GM12878 (cell line): Measurements from ENCODE around the gene TOR1A. TPM values are rescaled to one million over a fixed set of nuclear protein-coding genes. Genes with fewer than 3 reads are reported as not detected.

Source experiments
- ATAC-seq: fragments of 200-7000 bp; cut with Tn5 transposase; 3 replicates; pipeline ENCODE4 v1.9.1; 2020; ENCODE audit warnings: mild to moderate bottlenecking, moderate library complexity
- BruUV-seq: library from RNA; stranded (reverse); fragments of 400-500 nt; replicated peaks from 2 replicates; lab custom pipeline; 2021; lab: Mats Ljungman, UMichigan
- CTCF ChIA-PET: fragments of 300-600 bp; sonication (Branson Sonifier 250); formaldehyde crosslinking; extraction: SDS; loops from one replicate; lab custom pipeline; 2021; ENCODE audit warnings: inconsistent platforms; lab: Yijun Ruan, JAX
- POLR2A ChIA-PET: fragments of 350-600 bp; formaldehyde crosslinking; extraction: SDS; loops from one replicate; lab custom pipeline; 2021; ENCODE audit warnings: inconsistent platforms; lab: Charles Lee
- RAD21 ChIA-PET: fragments of 300-600 bp; sonication (Branson Sonifier 250); formaldehyde crosslinking; loops from one replicate; lab custom pipeline; 2023; ENCODE audit warnings: antibody characterized with exemption; ENCODE audit not compliant: unreplicated experiment; lab: Charles Lee
- SMC1A ChIA-PET: fragments of 300-600 bp; sonication (Branson Sonifier 250); formaldehyde crosslinking; loops from one replicate; lab custom pipeline; 2023; ENCODE audit not compliant: unreplicated experiment, uncharacterized antibody; lab: Charles Lee
- DNase-seq: peaks from one replicate; pipeline ENCODE4 v3.0.0-alpha.2; 2011; ENCODE audit warnings: low read depth, low spot score
- FAIRE-seq: peaks from 3 replicates; lab custom pipeline; 2011; peaks lifted over from hg19 to GRCh38; lab: Jason Lieb, UNC
- H2AFZ ChIP-seq: 2 replicates; pipeline ENCODE4 v1.6.0; 2011; ENCODE audit warnings: low read depth, low read length, control low read depth; ENCODE audit not compliant: control insufficient read depth
- H3K27ac ChIP-seq: 2 replicates; pipeline ENCODE4 v1.5.1; 2011; ENCODE audit warnings: control low read depth; ENCODE audit not compliant: control insufficient read depth, insufficient read depth
- H3K27me3 ChIP-seq, 2 experiments: replicated peaks in 1 of 2; 2 replicates each; pipeline versions ENCODE4 v1.6.0 to v1.6.1; 2011; ENCODE audit warnings: low read length in 1 of 2; ENCODE audit not compliant: control insufficient read depth in 2 of 2, insufficient read depth in 2 of 2
- H3K36me3 ChIP-seq, 2 experiments: 2 replicates each; pipeline ENCODE4 v1.5.1; 2011; ENCODE audit warnings: low read length in 1 of 2; ENCODE audit not compliant: control insufficient read depth in 2 of 2, insufficient read depth in 2 of 2
- H3K4me1 ChIP-seq: 2 replicates; pipeline ENCODE4 v1.6.1; 2011; ENCODE audit warnings: mild to moderate bottlenecking, low read length, moderate library complexity, mixed read lengths; ENCODE audit not compliant: control insufficient read depth, insufficient read depth
- H3K4me2 ChIP-seq: 2 replicates; pipeline ENCODE4 v1.6.0; 2011; ENCODE audit warnings: control low read depth; ENCODE audit not compliant: control insufficient read depth, insufficient read depth
- H3K4me3 ChIP-seq: fragments of 200-600 bp; sonication (generic); 2 replicates; pipeline ENCODE4 v1.5.1; 2016
- H3K79me2 ChIP-seq: 2 replicates; pipeline ENCODE4 v1.6.0; 2011; ENCODE audit warnings: low read length; ENCODE audit not compliant: control insufficient read depth, insufficient read depth
- H3K9ac ChIP-seq: 2 replicates; pipeline ENCODE4 v1.8.0; 2011; ENCODE audit warnings: low read length, control low read depth, mixed read lengths; ENCODE audit not compliant: control insufficient read depth, insufficient read depth
- H3K9me3 ChIP-seq: replicated peaks from 3 replicates; pipeline ENCODE4 v1.5.1; 2011; ENCODE audit warnings: mild to moderate bottlenecking, low read length; ENCODE audit not compliant: control insufficient read depth, insufficient read depth
- H4K20me1 ChIP-seq: 2 replicates; pipeline ENCODE4 v1.6.0; 2011; ENCODE audit not compliant: control insufficient read depth, insufficient read depth
- IRF4 ChIP-seq: IDR thresholded peaks from 2 replicates; pipeline ENCODE4 v1.6.1; 2011; ENCODE audit warnings: low read depth, low read length
- MYC ChIP-seq: IDR thresholded peaks from 2 replicates; pipeline ENCODE4 v1.6.1; 2011; ENCODE audit warnings: mild to moderate bottlenecking, low read length, moderate library complexity, inconsistent platforms; ENCODE audit not compliant: insufficient read depth, insufficient replicate concordance, insufficient read length, severe bottlenecking
- ZNF207 ChIP-seq: fragments of 450-650 bp; IDR thresholded peaks from 2 replicates; pipeline ENCODE4 v1.6.1; 2014; ENCODE audit warnings: antibody characterized with exemption, mild to moderate bottlenecking, borderline replicate concordance
- WGBS: methylation state at CpG from one replicate; pipeline ENCODE4 v1.1.6; 2016; ENCODE audit warnings: low lambda C conversion rate; ENCODE audit not compliant: insufficient replicate concordance, insufficient coverage; ENCODE audit errors: missing lambda C conversion rate; 5-methylcytosine and 5-hydroxymethylcytosine counted together
- in situ Hi-C: fragments of 300-500 bp; cut with MboI; formaldehyde crosslinking; loops from 9 replicates; pipeline ENCODE4 v1.14.3; 2018; ENCODE audit warnings: mixed read lengths
- intact Hi-C: fragments of 100-400 bp; cut with micrococcal nuclease; formaldehyde crosslinking; loops from one replicate; pipeline ENCODE4 v1.14.2; 2022; ENCODE audit not compliant: unreplicated experiment
- polyA plus RNA-seq, 11 experiments: library from polyadenylated mRNA; depleted of rRNA in 4 of 11; unstranded in 6 of 11; stranded (reverse) in 5 of 11; fragments of >200 nt; fragmentation: Nextera tagmentation in 4 of 11; fragmentation: Illumina TruSeq in 1 of 11; extraction: Ambion mirVana in 4 of 11; extraction: Trizol in 1 of 11; gene quantifications; 1 replicate in 1 of 11; 2 replicates in 10 of 11; pipeline versions ENCODE4 v1.2.1 to v1.2.3, GENCODE V29; 2011 to 2016; ENCODE audit warnings: inconsistent platforms in 2 of 11, missing spikeins in 2 of 11, low read depth in 1 of 11
- total RNA-seq, 4 experiments: library from RNA; depleted of rRNA in 3 of 4; stranded (reverse); fragments of >200 nt in 3 of 4; fragmentation: Illumina TruSeq in 1 of 4; extraction: Trizol in 1 of 4; gene quantifications; 2 replicates each; pipeline versions ENCODE4 v1.2.1 to v1.2.3, GENCODE V29; 2013 to 2021

Gene TOR1A
- total and polyA plus RNA-seq, 10 of the 15 experiments (the other 5 are each of a cell fraction or from before 2014, with no cell fraction given): 3.2 to 60.8 (median 38.6) TPM

DNA sequence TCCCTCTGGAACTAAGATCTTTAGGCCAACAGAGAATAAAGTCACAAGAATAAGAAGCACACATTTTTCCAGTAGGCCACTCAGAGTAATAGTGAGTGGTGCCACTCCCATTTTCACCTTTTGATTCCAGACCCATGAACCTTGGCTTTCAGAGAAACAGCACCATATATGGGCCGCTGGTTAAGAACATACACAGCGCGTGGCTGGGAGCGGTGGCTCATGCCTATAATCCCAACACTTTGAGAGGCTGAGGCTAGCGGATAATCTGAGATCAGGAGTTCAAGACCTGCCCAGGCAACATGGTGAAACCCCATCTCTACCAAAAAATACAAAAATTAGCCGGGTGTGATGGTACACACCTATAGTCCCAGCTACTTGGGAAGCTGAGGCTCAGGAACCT lies 55.5 kb downstream of the TOR1A start (continued):
- no peak for TF ChIP-seq MYC
- no peak for TF ChIP-seq IRF4

DNA sequence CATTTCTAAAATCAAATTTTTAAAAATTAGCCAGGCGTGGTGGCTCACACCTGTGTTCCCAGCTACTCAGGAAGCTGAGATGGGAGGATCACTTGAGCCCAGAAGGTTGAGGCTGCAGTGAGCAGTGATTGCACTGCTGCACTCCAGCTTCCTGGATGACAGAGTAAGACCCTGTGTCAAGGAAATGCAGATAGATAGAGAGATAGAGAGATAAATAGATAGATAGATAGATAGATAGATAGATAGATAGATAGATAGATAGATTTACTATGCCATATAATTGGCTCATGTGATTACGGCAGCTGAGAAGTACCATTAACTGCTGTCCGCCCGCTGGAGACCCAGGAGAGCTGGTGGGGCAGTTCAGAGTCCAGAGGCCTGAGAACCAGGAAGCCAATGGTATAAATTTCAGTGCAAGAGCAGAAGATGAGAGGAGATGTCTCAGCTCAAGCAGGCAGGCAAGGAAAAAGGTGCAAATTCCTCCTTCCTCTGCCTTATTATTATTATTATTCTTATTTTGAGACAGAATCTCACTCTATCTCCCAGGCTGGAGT lies 58.1 kb downstream of the TOR1A start:
- BruUV-seq: no TSS peak
- FAIRE-seq: no peak
- POLR2A ChIA-PET: no interaction called here
- CTCF ChIA-PET: interaction anchor here (0.7 kb wide), 1 partner anchor 846 kb away, joined by 3 read pairs; no protein-coding TSS in a partner anchor
- Histone ChIP-seq H3K4me1 (no peaks in the 10 kb centered on the region), H3K27ac (no peak overlapping the region), H3K27me3 (peaks cover 0 to 1% of the 10 kb centered on the region in 2 experiments; a peak in 1 of 4 replicates), H3K36me3 (no peaks in the 10 kb centered on the region), H3K9ac (no peak overlapping the region), H3K9me3 (no peaks in the 10 kb centered on the region), H3K79me2 (no peaks in the 10 kb centered on the region), H2AFZ (no peak overlapping the region), H3K4me2 (no peak overlapping the region)
- in situ Hi-C loops: no loop called here
- RAD21 ChIA-PET: interaction anchor here (0.9 kb wide), 1 partner anchor 18 kb away, joined by 3 read pairs; no protein-coding TSS in a partner anchor
- SMC1A ChIA-PET: interaction anchor here (0.6 kb wide), 2 partner anchors 18 to 35 kb away, joined by 3 read pairs; no protein-coding TSS in a partner anchor
- TF ChIP-seq ZNF207: no peak
- TF ChIP-seq, all 136 proteins: peak for 0
- intact Hi-C loops: no loop called here
- H4K20me1 ChIP-seq: no peaks in the 10 kb centered on the region
- 82% methylated on average over 4 of the region's 4 CpGs for WGBS
- H3K4me3 ChIP-seq: no peak overlapping the region
- ATAC-seq (no peak), DNase-seq (no peak)
